Muscle layer of colon (tissue), 2 donors: ENCODE measurements around the gene KIF9.
"Not testable (repeated sequence)": the region's sequence is repeated elsewhere in the genome, so short reads cannot be mapped to it uniquely, and the experiment has no call there.

Experiments used
- H3K27ac ChIP-seq: one replicate; pipeline ENCODE4 v1.7.0; 2013; ENCODE audit warnings: low read depth, mild to moderate bottlenecking, low read length, moderate library complexity
- H3K27me3 ChIP-seq, 2 donors: one replicate each; pipeline ENCODE4 v1.7.0; 2013; ENCODE audit warnings: low read length in 2 of 2, mild to moderate bottlenecking in 2 of 2; ENCODE audit not compliant: insufficient read depth in 2 of 2, control insufficient read depth in 1 of 2
- H3K36me3 ChIP-seq: one replicate; pipeline ENCODE4 v1.7.0; 2013; ENCODE audit warnings: mild to moderate bottlenecking, low read length; ENCODE audit not compliant: insufficient read depth
- H3K4me1 ChIP-seq: one replicate; pipeline ENCODE4 v1.7.0; 2013; ENCODE audit warnings: mild to moderate bottlenecking, low read length; ENCODE audit not compliant: insufficient read depth
- H3K4me3 ChIP-seq, 2 donors: one replicate each; pipeline ENCODE4 v1.7.0; 2013; ENCODE audit warnings: low read length in 2 of 2, low read depth in 1 of 2, mild to moderate bottlenecking in 1 of 2, moderate library complexity in 1 of 2
- H3K9ac ChIP-seq: one replicate; pipeline ENCODE4 v1.7.0; 2013; ENCODE audit warnings: low read length
- H3K9me3 ChIP-seq: one replicate; pipeline ENCODE4 v1.7.0; 2013; ENCODE audit warnings: mild to moderate bottlenecking, low read length
- donor health status: abdominal sarcoma.
- donor health status: Adenocarcinoma of cecum.

Gene KIF9

GRCh38 chr3:47309231-47309630, 26.6 kb upstream of the KIF9 start:
- H3K36me3 ChIP-seq, H3K27me3 ChIP-seq, H3K4me3 ChIP-seq, H3K27ac ChIP-seq, H3K9me3 ChIP-seq, H3K9ac ChIP-seq, H3K4me1 ChIP-seq: not testable (repeated sequence)

- no peak overlapping the region for H3K9ac ChIP-seq
- H3K9me3 ChIP-seq: no peaks in the 10 kb centered on the region
- peaks cover 4% of the 10 kb centered on the region for H3K36me3 ChIP-seq
- H3K4me1 ChIP-seq: no peaks in the 10 kb centered on the region
- no peak overlapping the region for H3K4me3 ChIP-seq
- H3K27ac ChIP-seq: no peak overlapping the region
- H3K27me3 ChIP-seq: no peaks in the 10 kb centered on the region
These were observed 23.4 kb upstream of the KIF9 start for GRCh38 chr3:47306022-47306421.

DNA sequence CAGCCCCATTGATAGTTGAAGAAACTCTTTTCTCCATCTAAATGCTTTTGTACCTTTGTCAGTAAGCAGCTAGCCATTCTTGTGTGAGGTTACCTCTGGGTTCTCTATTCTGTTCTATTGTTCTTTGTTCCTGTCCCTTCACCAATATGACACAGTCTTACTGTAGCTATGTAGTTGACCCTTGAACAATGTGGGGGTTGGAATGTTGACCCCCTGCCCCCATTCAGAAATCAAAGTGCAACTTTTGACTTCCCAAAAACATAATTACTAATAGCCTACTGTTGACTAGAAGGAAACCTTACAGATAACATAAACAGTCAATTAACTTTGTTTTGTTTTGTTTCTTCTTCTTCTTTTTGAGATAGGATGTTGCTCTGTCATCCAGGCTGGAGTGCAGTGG, 18.9 kb upstream of the KIF9 start:
- peaks cover 4% of the 10 kb centered on the region for H3K36me3 ChIP-seq
- no peak overlapping the region for H3K4me3 ChIP-seq
- H3K9me3 ChIP-seq: no peaks in the 10 kb centered on the region
- no peaks in the 10 kb centered on the region for H3K27me3 ChIP-seq
- no peak overlapping the region for H3K27ac ChIP-seq
- no peak overlapping the region for H3K9ac ChIP-seq
- peaks cover 4% of the 10 kb centered on the region for H3K4me1 ChIP-seq

DNA sequence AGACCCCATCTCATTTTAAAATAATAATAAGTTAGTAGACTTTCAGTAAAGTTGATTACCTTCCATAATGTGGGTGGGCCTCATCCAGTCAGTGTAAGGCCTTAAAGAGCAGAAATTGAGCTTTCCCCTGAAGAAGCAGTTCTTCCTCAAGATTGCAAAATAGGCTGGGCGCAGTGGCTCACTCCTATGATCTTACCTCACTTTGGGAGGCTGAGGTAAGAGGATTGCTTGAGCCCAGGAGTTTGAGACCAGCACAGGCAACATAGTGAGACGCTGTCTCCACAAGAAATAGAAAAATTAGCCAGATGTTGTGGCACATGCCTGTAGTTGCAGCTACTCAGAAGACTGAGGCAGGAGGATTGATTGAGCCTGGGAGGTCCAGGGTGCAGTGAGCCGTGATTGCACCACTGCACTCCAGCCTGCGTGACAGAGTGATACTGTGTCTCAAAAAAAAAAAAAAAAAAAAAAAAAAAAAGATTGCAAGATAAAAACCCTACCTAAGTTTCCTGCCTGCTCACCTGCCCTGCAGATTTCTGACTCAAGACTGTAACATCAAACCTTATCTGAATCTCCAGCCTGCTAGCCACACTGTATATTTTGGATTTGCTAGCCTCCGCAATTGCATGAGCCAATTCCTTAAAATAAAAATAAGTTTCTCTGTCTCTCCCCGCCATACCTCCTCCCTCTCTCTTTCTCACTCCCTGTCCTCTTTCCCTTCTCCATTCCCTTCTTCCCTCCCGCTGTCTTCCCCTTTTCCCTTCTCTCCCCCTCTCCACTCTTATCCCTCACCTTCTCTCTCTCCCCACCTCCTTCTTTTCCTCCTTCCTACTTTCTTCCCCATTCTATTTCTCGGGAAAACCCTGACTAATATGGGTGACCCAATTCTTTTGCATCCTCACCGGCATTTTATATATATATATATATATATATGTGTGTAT, 17.1 kb upstream of the KIF9 start:
- Histone ChIP-seq H3K4me3 (no peak overlapping the region), H3K27ac (no peak overlapping the region), H3K9me3 (no peaks in the 10 kb centered on the region), H3K4me1 (peaks cover 4% of the 10 kb centered on the region), H3K36me3 (peaks cover 4% of the 10 kb centered on the region), H3K9ac (no peak overlapping the region), H3K27me3 (no peaks in the 10 kb centered on the region)

DNA sequence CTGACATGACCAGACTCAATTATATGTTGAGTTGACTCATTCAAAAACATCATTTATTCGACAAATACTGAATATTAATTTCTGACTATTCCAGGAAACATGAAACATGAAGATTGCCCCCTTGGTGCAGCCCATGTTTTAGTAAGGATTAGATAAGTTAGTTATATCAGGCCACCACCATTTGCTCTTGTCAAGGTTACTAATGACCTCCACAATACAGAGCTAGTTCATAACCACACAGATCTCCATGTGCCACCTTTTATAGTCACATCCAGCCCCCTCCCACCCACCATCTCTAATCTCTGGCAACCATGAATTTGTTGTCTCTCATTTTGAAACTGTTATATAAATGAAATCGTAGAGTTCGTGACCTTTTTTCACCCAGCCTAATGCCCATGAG, 15.8 kb upstream of the KIF9 start:
- Histone ChIP-seq H3K9ac (no peak overlapping the region), H3K9me3 (no peaks in the 10 kb centered on the region), H3K4me1 (peaks cover 4% of the 10 kb centered on the region), H3K27me3 (no peaks in the 10 kb centered on the region), H3K36me3 (peaks cover 4% of the 10 kb centered on the region), H3K27ac (no peak overlapping the region), H3K4me3 (no peak overlapping the region)

DNA sequence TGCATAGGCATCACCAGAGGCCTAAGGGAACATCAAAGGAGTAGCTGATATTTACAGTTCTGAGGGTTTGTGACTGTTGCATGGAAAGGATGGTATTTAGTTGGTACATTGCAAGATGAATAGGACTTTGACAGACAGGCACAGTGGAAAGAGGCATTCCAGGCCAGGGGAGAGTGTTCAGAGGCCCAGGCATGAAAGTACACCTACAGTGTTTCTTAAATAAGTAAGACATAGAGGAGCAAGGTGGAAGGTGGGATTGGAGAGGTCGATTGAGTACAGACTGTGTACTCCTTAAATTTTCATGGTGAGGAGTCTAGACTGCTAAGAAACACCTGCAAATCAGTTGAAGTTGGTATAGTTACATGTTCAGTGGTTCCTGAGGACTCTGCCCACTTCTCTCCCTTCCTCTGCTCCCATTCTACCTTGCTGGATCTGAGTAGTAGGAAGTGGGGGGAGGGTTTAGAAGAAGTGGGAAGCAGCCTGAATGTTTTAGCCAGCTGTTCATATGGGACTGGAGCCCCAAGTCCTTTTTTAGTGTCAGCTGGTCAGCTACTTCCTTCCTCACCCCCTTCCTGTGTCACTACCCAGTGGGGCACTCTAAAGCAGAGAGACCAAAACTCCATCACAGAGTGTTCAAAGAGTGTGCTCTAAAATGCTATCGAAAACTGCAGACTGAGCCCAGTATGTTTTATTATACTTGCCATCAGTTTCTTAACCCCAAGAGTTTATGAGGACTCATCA, 14.1 kb upstream of the KIF9 start:
- H3K27ac ChIP-seq: no peak overlapping the region
- H3K36me3 ChIP-seq: no peaks in the 10 kb centered on the region
- peaks cover 4% of the 10 kb centered on the region for H3K4me1 ChIP-seq
- no peaks in the 10 kb centered on the region for H3K9me3 ChIP-seq
- H3K9ac ChIP-seq: no peak overlapping the region
- no peaks in the 10 kb centered on the region for H3K27me3 ChIP-seq
- no peak overlapping the region for H3K4me3 ChIP-seq

- Histone ChIP-seq H3K4me1 (peaks cover 4% of the 10 kb centered on the region), H3K27ac (no peak overlapping the region), H3K4me3 (no peak overlapping the region), H3K27me3 (no peaks in the 10 kb centered on the region), H3K9ac (no peak overlapping the region), H3K9me3 (no peaks in the 10 kb centered on the region), H3K36me3 (no peaks in the 10 kb centered on the region)
These were observed 13.4 kb upstream of the KIF9 start for GRCh38 chr3:47295976-47296375.

DNA sequence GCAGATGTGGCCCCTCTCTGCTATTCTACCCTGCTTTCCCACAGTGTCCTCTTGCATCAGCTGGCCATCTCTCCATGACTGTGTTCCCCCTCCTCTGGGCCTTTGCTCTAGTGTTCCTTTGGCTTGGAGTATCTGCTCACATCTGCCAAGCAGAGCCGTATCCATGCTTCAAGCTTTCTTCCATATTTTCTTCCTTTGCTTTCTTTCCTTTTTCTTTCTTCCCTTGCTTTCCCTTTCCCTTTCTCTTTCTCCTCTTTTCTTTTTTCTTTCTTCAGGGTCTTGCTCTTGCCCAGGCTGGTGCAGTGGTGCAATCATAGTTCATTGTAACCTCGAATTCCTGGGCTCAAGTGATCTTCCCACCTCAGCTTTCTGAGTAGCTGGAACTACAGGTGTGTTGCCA, 12.7 kb upstream of the KIF9 start:
- peaks cover 4% of the 10 kb centered on the region for H3K4me1 ChIP-seq
- H3K27me3 ChIP-seq: no peaks in the 10 kb centered on the region
- H3K27ac ChIP-seq: no peak overlapping the region
- H3K36me3 ChIP-seq: no peaks in the 10 kb centered on the region
- H3K9ac ChIP-seq: no peak overlapping the region
- H3K9me3 ChIP-seq: no peaks in the 10 kb centered on the region
- no peak overlapping the region for H3K4me3 ChIP-seq

- no peaks in the 10 kb centered on the region for H3K27me3 ChIP-seq
- no peaks in the 10 kb centered on the region for H3K9me3 ChIP-seq
- H3K27ac ChIP-seq: no peak overlapping the region
- no peak overlapping the region for H3K9ac ChIP-seq
- H3K4me1 ChIP-seq: peaks cover 4% of the 10 kb centered on the region
- H3K36me3 ChIP-seq: peaks cover 2% of the 10 kb centered on the region
- H3K4me3 ChIP-seq: no peak overlapping the region
These were observed 11.8 kb upstream of the KIF9 start for GRCh38 chr3:47294392-47294791.

DNA sequence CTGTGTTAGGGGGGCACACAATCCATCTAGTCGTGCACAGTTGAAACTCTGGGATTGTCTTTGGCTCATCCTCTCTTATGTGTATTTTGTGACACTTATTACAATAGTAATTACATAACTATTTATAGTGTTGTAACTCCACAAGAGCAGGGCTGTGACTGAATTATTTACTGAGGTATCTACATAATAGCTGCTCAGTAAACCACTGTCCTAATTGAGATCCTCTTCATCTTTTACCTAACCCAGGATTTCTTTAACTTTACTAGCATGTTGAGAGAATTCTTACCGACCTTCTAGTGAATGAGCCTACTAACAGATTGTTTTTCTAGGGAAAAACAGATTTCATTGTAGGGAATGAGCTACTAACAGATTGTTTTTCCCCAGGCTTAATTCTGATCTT, 11.2 kb upstream of the KIF9 start:
- Histone ChIP-seq H3K4me1 (peaks cover 4% of the 10 kb centered on the region), H3K9ac (no peak overlapping the region), H3K9me3 (no peaks in the 10 kb centered on the region), H3K4me3 (no peak overlapping the region), H3K36me3 (peaks cover 7% of the 10 kb centered on the region), H3K27ac (no peak overlapping the region), H3K27me3 (no peaks in the 10 kb centered on the region)

- H3K4me1 ChIP-seq, H3K27ac ChIP-seq, H3K9me3 ChIP-seq, H3K9ac ChIP-seq, H3K27me3 ChIP-seq, H3K4me3 ChIP-seq: not testable (repeated sequence)
- peaks cover 20% of the 10 kb centered on the region for H3K36me3 ChIP-seq
These were observed 9.3 kb upstream of the KIF9 start for GRCh38 chr3:47291754-47292420.
